Choroid plexus epithelial cell (primary cell): ENCODE data around the gene MEIS1.
A peak's percentile ranks its signal among the peaks of the same experiment; 100 is the strongest.
"Not testable (repeated sequence)": the region's sequence is repeated elsewhere in the genome, so short reads cannot be mapped to it uniquely, and the experiment has no call there.

Experiments used
- DNase-seq: peaks from one replicate; pipeline ENCODE4 v3.0.0-alpha.2; 2010; ENCODE audit warnings: low read depth
- H3K4me3 ChIP-seq: 2 replicates; pipeline ENCODE4 v1.5.1; 2011; ENCODE audit warnings: low read depth, mild to moderate bottlenecking, control low read depth, low read length, moderate library complexity
- TF ChIP-seq, protein P1 (sequence below): conservative IDR thresholded peaks from 2 replicates; pipeline ENCODE4 v1.5.1; 2011; ENCODE audit warnings: low read depth, mild to moderate bottlenecking, control low read depth, inconsistent platforms, low read length, moderate library complexity

The MEIS1 gene

DNA sequence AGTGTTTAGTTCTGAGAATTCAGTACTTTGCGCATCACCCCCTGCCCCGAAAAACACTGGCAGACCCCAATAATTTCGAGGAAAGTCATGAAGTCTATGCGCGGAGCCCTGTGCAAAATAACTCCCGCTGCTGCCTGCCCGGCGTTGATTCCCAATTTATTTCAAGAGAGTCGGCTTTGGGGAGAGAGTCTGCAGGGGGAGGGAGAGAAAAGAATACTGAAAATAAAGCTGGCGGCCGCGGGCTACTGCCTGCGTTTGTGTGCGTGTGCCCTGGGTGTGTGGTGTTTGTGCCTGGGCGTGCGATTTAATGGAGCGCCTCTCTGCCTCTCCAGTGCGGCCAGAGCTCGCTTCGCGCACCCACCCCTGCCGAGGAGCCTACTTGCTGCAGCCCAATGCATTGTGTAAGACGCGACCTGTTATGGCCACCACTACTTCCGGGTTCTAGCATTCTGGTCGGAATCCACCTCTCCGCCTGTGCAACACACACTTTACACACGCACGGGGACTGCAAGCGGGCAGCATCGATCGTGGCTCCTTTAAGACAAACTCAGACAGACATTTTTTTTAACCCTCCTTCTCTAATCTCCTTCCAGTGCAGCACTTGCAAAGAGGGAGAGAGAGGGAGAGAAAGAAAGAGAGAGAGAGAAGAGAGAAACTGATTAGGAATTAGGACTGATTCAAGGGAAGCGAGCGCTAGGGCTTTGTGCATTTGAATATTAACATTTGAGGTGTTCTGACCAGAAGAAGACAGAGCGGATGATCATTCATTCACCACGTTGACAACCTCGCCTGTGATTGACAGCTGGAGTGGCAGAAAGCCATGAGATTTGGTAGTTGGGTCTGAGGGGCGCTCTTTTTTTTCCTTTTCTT is at the start of gene MEIS1:
MEIS1 (plus strand) TSS at position 447 of the 870 bp plus-strand sequence. CDS start 732 bp downstream, outside the sequence.
- DNase-seq: peak; percentile 97
- peak within 1 kb of the TSS; percentile 73 for H3K4me3 ChIP-seq
- TF ChIP-seq, protein P1, sequence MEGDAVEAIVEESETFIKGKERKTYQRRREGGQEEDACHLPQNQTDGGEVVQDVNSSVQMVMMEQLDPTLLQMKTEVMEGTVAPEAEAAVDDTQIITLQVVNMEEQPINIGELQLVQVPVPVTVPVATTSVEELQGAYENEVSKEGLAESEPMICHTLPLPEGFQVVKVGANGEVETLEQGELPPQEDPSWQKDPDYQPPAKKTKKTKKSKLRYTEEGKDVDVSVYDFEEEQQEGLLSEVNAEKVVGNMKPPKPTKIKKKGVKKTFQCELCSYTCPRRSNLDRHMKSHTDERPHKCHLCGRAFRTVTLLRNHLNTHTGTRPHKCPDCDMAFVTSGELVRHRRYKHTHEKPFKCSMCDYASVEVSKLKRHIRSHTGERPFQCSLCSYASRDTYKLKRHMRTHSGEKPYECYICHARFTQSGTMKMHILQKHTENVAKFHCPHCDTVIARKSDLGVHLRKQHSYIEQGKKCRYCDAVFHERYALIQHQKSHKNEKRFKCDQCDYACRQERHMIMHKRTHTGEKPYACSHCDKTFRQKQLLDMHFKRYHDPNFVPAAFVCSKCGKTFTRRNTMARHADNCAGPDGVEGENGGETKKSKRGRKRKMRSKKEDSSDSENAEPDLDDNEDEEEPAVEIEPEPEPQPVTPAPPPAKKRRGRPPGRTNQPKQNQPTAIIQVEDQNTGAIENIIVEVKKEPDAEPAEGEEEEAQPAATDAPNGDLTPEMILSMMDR: no peak

DNA sequence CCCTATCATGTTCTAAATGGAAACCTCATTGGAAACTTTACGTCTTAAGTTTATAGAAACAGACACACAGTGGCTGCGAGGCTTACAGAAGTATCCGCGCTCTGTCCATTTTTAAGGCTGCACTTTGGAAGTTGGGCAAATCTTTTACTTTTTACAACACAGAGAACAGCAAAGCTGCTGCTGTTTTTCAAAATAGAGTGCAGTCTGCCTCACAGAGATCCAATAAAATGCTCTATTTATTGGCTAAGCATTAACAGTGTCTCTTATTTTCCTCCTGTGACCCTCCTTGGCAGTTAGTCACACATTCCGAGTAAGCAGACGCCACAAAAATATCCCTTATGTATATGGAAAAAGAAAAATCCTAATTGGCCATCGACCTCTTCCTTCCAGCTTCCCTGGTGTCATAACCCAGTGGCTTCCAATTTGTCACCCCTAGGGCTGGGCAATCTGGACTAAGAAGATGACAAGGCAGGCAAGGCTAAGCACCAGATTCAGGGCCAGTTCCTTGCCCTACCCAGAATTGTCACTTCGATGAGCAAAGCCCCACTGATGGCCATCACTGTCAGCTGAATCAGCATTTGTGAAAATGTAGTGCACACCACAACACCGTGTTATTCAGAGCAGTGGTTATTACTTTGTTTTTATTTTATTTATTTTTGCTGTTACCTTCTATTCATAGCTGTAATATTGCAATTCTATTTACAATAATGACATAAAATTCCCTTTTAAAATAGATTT is 47.7 kb upstream of the MEIS1 start:
- TF ChIP-seq, protein P1: no peak
- H3K4me3 ChIP-seq: no peak overlapping the region
- no peak for DNase-seq

DNA sequence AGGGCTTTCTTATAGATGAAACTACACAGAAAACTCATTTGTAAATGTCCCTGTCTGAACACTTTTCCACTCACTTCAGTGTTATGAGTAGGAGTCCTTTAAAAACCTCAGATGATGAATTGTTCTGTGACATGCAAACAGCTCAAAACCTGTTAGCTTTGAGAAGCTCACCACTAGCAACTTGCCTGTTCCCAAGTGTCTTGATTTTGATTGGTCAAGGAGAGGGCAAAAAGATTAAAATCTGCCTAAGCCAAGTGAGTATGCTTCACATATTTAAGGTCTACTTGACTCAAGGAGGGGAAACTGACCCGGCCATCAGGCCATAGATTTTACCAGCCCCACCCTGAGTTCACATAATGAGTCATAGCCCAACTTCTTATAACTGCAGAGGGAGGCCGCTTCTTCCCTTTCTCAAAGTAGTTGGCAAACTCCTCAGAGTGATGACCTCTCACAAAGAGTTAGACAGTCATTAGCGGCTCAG is 45.2 kb upstream of the MEIS1 start:
- no peak overlapping the region for H3K4me3 ChIP-seq
- no peak for DNase-seq
- TF ChIP-seq, protein P1: no peak

DNA sequence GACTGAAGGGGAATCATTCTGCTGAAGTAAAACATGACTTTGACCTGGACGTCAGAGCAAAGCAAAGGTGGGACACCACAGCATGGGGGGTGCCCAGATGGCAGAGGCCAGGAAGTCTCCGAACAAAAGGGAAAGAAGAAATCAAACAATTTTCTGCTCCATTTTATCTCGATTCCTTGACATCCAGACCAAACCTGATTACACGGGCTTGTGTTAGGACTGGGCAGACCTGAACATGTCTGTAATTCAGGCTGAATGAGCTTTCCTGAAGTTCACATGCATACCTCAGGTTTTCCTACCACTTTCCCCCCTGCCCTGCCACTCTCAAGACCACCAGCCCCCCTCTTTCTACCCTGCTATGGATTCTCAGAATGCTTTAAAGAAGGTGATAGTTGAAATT is 44.8 kb upstream of the MEIS1 start:
- TF ChIP-seq, protein P1: no peak
- no peak for DNase-seq
- no peak overlapping the region for H3K4me3 ChIP-seq

DNA sequence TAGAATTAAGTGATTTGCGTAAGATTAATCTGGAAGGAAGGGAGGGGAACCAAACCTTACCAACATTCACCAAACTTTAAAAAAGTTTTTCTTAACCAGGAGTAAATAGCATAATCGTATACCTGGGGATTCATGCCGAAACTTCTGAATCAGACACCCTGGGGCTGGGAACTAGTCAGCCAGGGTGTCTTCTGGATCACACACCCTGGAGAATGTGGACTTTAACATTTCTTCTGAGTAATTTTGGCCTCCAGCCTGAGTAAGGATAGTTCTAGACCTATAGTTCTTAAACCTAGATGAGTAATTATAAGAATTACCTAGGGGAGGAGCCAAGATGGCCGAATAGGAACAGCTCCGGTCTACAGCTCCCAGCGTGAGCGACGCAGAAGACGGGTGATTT is 44.1 kb upstream of the MEIS1 start:
- no peak for DNase-seq
- H3K4me3 ChIP-seq: no peak overlapping the region
- TF ChIP-seq, protein P1: no peak

DNA sequence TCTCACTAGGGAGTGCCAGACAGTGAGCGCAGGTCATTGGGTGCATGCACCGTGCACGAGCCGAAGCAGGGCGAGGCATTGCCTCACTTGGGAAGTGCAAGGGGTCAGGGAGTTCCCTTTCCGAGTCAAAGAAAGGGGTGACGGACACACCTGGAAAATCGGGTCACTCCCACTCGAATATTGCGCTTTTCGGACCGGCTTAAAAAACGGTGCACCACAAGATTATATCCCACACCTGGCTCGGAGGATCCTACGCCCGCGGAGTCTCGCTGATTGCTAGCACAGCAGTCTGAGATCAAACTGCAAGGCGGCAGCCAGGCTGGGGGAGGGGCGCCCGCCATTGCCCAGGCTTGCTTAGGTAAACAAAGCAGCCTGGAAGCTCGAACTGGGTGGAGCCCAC is 43.7 kb upstream of the MEIS1 start:
- H3K4me3 ChIP-seq, DNase-seq: not testable (repeated sequence)

DNA sequence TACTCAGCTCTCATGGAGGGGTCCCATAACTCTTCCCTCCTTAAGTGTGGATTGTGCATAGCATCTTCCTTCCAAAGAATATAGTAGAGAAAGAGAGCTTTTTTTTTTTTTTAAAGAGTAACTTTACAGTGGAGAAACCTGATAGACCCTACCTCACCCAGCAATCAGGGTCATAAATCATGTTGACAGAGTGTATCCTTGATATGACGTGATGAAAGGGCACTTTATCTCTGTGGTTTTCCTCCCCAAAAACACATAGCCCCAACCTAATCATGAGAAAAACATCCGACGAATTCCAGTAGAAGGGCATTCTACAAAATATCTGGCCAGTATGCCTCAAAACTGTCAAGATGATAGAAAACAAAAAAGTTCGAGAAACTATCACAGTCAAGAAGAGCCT is 29.5 kb upstream of the MEIS1 start:
- TF ChIP-seq, protein P1: no peak
- H3K4me3 ChIP-seq: no peak overlapping the region
- no peak for DNase-seq
